ENCODE data around the gene CLDN18. TPM values are rescaled to one million over a fixed set of nuclear protein-coding genes. Genes with fewer than 3 reads are reported as not detected.

The CLDN18 gene
- total RNA-seq, 1 experiment from 2014 or later = 0.85 TPM

- intact Hi-C loops (cut with micrococcal nuclease; ENCODE audit: unreplicated experiment) = no loop called here
- Mint-ChIP-seq H3K36me3 (ENCODE audit: insufficient read depth, unreplicated experiment) (no peaks in the 10 kb centered on the region), H3K4me1 (ENCODE audit: low read depth, unreplicated experiment) (no peaks in the 10 kb centered on the region), H3K27ac (ENCODE audit: unreplicated experiment) (no peak overlapping the region), H3K27me3 (ENCODE audit: unreplicated experiment) (no peaks in the 10 kb centered on the region), H3K9me3 (ENCODE audit: low read depth, unreplicated experiment) (no peaks in the 10 kb centered on the region), H3K4me3 (ENCODE audit: low read depth, unreplicated experiment) (no peak overlapping the region)
- CTCF ChIA-PET = interaction anchor here (1.2 kb wide), 1 partner anchor 22 kb away, joined by 3 read pairs; the partner anchor contains the start of gene CLDN18
- BruUV-seq (replicated peaks) = no TSS peak
- DNase-seq = no peak
- TF ChIP-seq CTCF (IDR thresholded peaks at IDR 0.05; ENCODE audit: unreplicated experiment) = no peak
These were observed 22.6 kb downstream of the CLDN18 start for GRCh38 chr3:138032567-138032966.

DNA sequence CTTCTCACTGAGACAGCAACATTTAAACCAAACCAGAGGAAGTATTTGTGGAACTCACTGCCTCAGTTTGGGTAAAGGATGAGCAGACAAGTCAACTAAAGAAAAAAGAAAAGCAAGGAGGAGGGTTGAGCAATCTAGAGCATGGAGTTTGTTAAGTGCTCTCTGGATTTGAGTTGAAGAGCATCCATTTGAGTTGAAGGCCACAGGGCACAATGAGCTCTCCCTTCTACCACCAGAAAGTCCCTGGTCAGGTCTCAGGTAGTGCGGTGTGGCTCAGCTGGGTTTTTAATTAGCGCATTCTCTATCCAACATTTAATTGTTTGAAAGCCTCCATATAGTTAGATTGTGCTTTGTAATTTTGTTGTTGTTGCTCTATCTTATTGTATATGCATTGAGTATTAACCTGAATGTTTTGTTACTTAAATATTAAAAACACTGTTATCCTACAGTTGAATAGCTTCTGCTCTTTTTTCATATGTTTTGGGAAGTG, 23.3 kb downstream of the CLDN18 start:
- Mint-ChIP-seq H3K4me1 (ENCODE audit: low read depth, unreplicated experiment) (no peaks in the 10 kb centered on the region), H3K4me3 (ENCODE audit: low read depth, unreplicated experiment) (no peak overlapping the region), H3K36me3 (ENCODE audit: insufficient read depth, unreplicated experiment) (no peaks in the 10 kb centered on the region), H3K27me3 (ENCODE audit: unreplicated experiment) (no peaks in the 10 kb centered on the region), H3K27ac (ENCODE audit: unreplicated experiment) (no peak overlapping the region), H3K9me3 (ENCODE audit: low read depth, unreplicated experiment) (no peaks in the 10 kb centered on the region)
- DNase-seq = no peak
- TF ChIP-seq CTCF (IDR thresholded peaks at IDR 0.05; ENCODE audit: unreplicated experiment) = no peak
- intact Hi-C loops (cut with micrococcal nuclease; ENCODE audit: unreplicated experiment) = no loop called here
- CTCF ChIA-PET = interaction anchor here (1.2 kb wide), 1 partner anchor 23 kb away, joined by 3 read pairs; the partner anchor contains the start of gene CLDN18
- BruUV-seq (replicated peaks) = no TSS peak

- BruUV-seq (replicated peaks) = no TSS peak
- intact Hi-C loops (cut with micrococcal nuclease; ENCODE audit: unreplicated experiment) = no loop called here
- Mint-ChIP-seq H3K4me3 (ENCODE audit: low read depth, unreplicated experiment) (no peak overlapping the region), H3K4me1 (ENCODE audit: low read depth, unreplicated experiment) (no peaks in the 10 kb centered on the region), H3K9me3 (ENCODE audit: low read depth, unreplicated experiment) (no peaks in the 10 kb centered on the region), H3K36me3 (ENCODE audit: insufficient read depth, unreplicated experiment) (no peaks in the 10 kb centered on the region), H3K27me3 (ENCODE audit: unreplicated experiment) (no peaks in the 10 kb centered on the region), H3K27ac (ENCODE audit: unreplicated experiment) (no peak overlapping the region)
- DNase-seq = no peak
- CTCF ChIA-PET = interaction anchor here (0.6 kb wide), 1 partner anchor 66 kb away, joined by 3 read pairs; no protein-coding TSS in a partner anchor
- TF ChIP-seq CTCF (IDR thresholded peaks at IDR 0.05; ENCODE audit: unreplicated experiment) = no peak
These were observed 25.0 kb downstream of the CLDN18 start for GRCh38 chr3:138034918-138035317.

DNA sequence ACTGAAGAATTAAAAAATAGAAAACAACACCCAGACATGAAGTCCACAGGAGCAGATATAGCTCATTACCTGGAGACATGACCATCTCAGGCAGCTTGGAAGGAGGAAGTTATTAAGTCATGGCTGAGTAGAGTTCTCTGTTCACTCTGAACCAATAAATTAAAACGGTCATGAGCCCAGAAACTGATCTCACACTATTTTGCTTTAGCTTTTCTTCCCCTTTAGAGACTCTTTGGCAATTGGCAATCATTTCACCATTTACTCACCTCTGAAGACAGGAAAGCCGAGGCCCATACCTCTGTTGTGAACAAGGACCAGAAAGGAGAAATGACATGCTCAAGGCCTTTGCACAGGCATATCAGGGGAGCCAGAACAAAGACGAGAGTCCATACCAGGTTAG, 26.6 kb downstream of the CLDN18 start:
- Mint-ChIP-seq H3K27ac (ENCODE audit: unreplicated experiment) (no peak overlapping the region), H3K9me3 (ENCODE audit: low read depth, unreplicated experiment) (no peaks in the 10 kb centered on the region), H3K36me3 (ENCODE audit: insufficient read depth, unreplicated experiment) (no peaks in the 10 kb centered on the region), H3K4me3 (ENCODE audit: low read depth, unreplicated experiment) (no peak overlapping the region), H3K27me3 (ENCODE audit: unreplicated experiment) (no peaks in the 10 kb centered on the region), H3K4me1 (ENCODE audit: low read depth, unreplicated experiment) (no peaks in the 10 kb centered on the region)
- no peak for TF ChIP-seq CTCF (IDR thresholded peaks at IDR 0.05; ENCODE audit: unreplicated experiment)
- intact Hi-C loops (cut with micrococcal nuclease; ENCODE audit: unreplicated experiment) = no loop called here
- DNase-seq = no peak
- CTCF ChIA-PET = interaction anchor here (0.6 to 0.8 kb wide), 3 partner anchors 65 to 834 kb away, joined by 3 to 8 read pairs (median 3); no protein-coding TSS in a partner anchor
- BruUV-seq (replicated peaks) = no TSS peak
